ENCODE measurements around the gene PFKP. TPM values are rescaled to one million over a fixed set of nuclear protein-coding genes. Genes with fewer than 3 reads are reported as not detected.

Gene PFKP
- total and polyA plus RNA-seq, 4 experiments from 2014 or later = 62.4 to 83.6 (median 73.2) TPM

DNA sequence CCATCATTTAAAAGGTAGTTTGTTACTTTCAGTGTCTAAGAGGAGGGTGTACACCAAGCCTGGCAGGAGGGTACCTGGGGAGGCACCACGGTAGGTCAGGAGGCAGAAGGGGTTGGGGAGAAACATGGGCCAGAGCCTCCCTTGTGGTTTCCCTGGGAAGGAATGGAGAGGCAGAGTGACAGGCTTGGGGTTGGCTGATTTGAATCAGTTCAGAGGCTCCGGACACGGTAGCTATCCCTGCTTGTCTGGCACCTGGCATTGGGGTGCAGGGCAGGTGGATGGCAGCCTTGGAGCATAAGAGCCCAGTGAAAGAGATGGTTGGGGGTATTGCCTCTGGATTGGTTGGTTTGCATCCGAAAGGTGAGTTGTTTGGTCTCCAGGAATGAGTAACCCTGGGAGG is 30.2 kb upstream of the PFKP start:
- Mint-ChIP-seq H3K9me3 (peaks cover 0 to 15% (median 7%) of the 10 kb centered on the region in 8 donors), H3K4me1 (peaks cover 0 to 2% (median 0%) of the 10 kb centered on the region in 4 donors), H3K4me3 (no peak overlapping the region), H3K36me3 (no peaks in the 10 kb centered on the region), H3K27me3 (peaks cover 21 to 25% of the 10 kb centered on the region in 2 donors), H3K27ac (peak overlapping the region in 1 of 7 donors; percentile 25)
- Histone ChIP-seq H3K4me3 (ENCODE audit: low read length in 2 of 2) (no peak overlapping the region), H3K4me1 (ENCODE audit: insufficient read depth, low read length) (no peaks in the 10 kb centered on the region), H3K36me3 (ENCODE audit: insufficient read depth, low read length) (no peaks in the 10 kb centered on the region), H3K27me3 (ENCODE audit: insufficient read depth, low read length) (no peaks in the 10 kb centered on the region), H3K27ac (ENCODE audit: low read depth, low read length) (no peak overlapping the region), H3K9me3 (ENCODE audit: control insufficient read depth in 1 of 2, low read length in 2 of 2) (no peaks in the 10 kb centered on the region)
- intact Hi-C loops (cut with micrococcal nuclease) = no loop called here
- ChIA-PET POLR2A (ENCODE audit: partially characterized antibody) (no interaction called here), CTCF (ENCODE audit: partially characterized antibody) (no interaction called here)
- DNase-seq = no peak

DNA sequence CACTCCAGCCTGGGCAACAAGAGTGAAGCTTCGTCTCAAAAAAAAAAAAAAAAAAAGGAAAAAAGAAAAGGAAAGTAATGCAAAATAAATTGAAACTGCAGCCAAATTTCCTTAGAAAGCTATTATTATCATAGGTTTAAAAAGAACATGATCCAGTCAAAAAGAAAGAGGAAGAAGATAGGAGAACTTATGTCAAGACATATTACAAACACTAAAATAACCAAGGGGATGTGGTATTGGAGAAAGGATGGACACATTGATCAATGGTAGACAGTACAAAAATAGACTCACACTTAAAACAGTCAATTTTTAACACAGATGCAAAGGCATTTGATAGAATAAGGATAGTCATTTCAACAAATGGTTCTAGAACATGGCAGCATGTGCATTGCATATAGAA is 27.3 kb upstream of the PFKP start:
- Mint-ChIP-seq H3K27me3 (peaks cover 20 to 21% of the 10 kb centered on the region in 2 donors), H3K36me3 (no peaks in the 10 kb centered on the region), H3K4me1 (peaks cover 0 to 5% (median 1%) of the 10 kb centered on the region in 4 donors), H3K27ac (peak overlapping the region in 2 of 7 donors; percentile 4 to 42), H3K4me3 (no peak overlapping the region), H3K9me3 (peaks cover 0 to 15% (median 7%) of the 10 kb centered on the region in 8 donors)
- H3K27ac ChIP-seq (ENCODE audit: low read depth, low read length) = no peak overlapping the region
- no peak overlapping the region for H3K4me3 ChIP-seq (ENCODE audit: low read length in 2 of 2)
- H3K36me3 ChIP-seq (ENCODE audit: insufficient read depth, low read length) = no peaks in the 10 kb centered on the region
- POLR2A ChIA-PET (ENCODE audit: partially characterized antibody) = no interaction called here
- H3K9me3 ChIP-seq (ENCODE audit: control insufficient read depth in 1 of 2, low read length in 2 of 2) = no peaks in the 10 kb centered on the region
- CTCF ChIA-PET (ENCODE audit: partially characterized antibody) = no interaction called here
- no peaks in the 10 kb centered on the region for H3K4me1 ChIP-seq (ENCODE audit: insufficient read depth, low read length)
- no peak for DNase-seq
- H3K27me3 ChIP-seq (ENCODE audit: insufficient read depth, low read length) = no peaks in the 10 kb centered on the region
- intact Hi-C loops (cut with micrococcal nuclease) = loop anchor here (10.0 kb wide), 1 partner anchor 1995 kb away; the partner anchor contains the start of gene IDI1

DNA sequence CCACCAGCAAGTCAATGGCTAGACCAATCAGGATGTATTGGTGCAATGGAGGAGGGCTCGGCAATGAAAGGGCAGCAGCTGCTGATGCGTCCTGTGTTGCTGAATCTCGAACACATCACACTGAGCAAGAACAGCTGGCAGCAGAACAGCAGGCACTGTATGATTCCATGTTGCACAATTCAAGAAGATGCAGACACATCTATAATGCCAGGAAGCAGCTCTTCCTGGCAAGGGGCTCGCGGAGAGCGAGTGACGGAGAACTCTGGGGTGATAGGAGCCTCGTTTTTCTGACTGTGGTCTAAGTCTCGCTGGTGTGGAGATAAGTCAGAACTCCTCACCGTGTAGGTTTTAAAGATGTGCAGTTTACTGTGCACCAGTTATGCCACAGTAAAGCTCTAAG is 24.8 kb upstream of the PFKP start:
- Mint-ChIP-seq H3K27ac (no peak overlapping the region), H3K27me3 (peaks cover 14 to 17% of the 10 kb centered on the region in 2 donors), H3K36me3 (no peaks in the 10 kb centered on the region), H3K9me3 (peaks cover 0 to 11% (median 5%) of the 10 kb centered on the region in 8 donors), H3K4me1 (peaks cover 0 to 5% (median 0%) of the 10 kb centered on the region in 4 donors), H3K4me3 (no peak overlapping the region)
- no peak for DNase-seq
- Histone ChIP-seq H3K36me3 (ENCODE audit: insufficient read depth, low read length) (no peaks in the 10 kb centered on the region), H3K9me3 (ENCODE audit: control insufficient read depth in 1 of 2, low read length in 2 of 2) (no peaks in the 10 kb centered on the region), H3K27ac (ENCODE audit: low read depth, low read length) (no peak overlapping the region), H3K4me3 (ENCODE audit: low read length in 2 of 2) (no peak overlapping the region), H3K4me1 (ENCODE audit: insufficient read depth, low read length) (no peaks in the 10 kb centered on the region), H3K27me3 (ENCODE audit: insufficient read depth, low read length) (peaks cover under 1% of the 10 kb centered on the region)
- POLR2A ChIA-PET (ENCODE audit: partially characterized antibody) = no interaction called here
- CTCF ChIA-PET (ENCODE audit: partially characterized antibody) = interaction anchor here (1.0 to 2.7 kb wide), 4 partner anchors 11 to 1933 kb away, joined by 3 to 11 read pairs (median 6); no protein-coding TSS in a partner anchor
- intact Hi-C loops (cut with micrococcal nuclease) = loop anchor here (10.0 kb wide), 1 partner anchor 1998 kb away; the partner anchor contains the start of gene IDI1

DNA sequence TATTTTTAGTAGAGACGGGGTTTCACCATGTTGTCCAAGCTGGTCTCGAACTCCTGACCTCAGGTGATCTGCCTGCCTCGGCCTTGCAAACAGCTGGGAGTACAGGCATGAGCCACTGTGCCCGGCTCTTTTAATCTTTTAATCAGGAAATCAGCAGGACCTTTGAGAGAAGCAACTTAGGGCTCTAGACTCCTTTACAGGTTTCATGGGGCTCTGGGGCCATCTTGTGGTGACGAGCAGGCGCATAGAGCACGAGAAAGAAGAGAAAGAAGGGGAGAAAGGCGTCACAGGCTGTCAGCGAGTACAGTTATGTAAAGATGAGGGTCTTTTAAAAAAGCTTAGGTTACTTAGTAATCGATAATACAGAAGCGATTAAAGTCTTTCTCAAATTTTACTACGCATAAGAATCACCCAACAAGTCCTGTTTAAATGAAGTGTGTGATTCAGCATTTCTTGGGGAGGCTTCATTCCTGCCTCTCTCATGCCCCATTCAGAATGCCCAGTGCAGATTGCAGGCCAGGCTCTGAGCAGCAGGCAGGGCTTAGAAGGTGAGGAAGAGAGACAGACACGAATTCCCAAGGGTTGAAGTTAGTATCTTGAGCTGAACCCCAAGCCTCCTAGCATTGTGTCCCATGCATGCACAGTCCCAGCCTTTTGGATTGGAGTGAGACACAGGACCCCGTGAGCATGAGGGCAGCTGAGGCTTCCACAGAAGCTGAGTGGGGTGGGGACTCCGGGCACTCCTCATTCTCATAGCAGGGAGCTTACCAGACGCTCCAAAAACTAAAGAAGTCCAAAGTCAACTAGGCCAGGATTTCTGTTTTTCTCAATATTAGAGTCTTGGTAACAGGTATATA is 23.6 kb upstream of the PFKP start:
- peak overlapping the region in 1 of 8 donors; percentile 2 for H3K4me3 Mint-ChIP-seq
- intact Hi-C loops (cut with micrococcal nuclease) = loop anchor here (1.0 to 10.0 kb wide), 2 partner anchors 115 to 1999 kb away; partner anchors contain the start of gene IDI1
- POLR2A ChIA-PET (ENCODE audit: partially characterized antibody) = no interaction called here
- Histone ChIP-seq H3K27ac (ENCODE audit: low read depth, low read length) (no peak overlapping the region), H3K36me3 (ENCODE audit: insufficient read depth, low read length) (no peaks in the 10 kb centered on the region), H3K9me3 (ENCODE audit: control insufficient read depth in 1 of 2, low read length in 2 of 2) (no peaks in the 10 kb centered on the region), H3K27me3 (ENCODE audit: insufficient read depth, low read length) (peaks cover 3% of the 10 kb centered on the region), H3K4me1 (ENCODE audit: insufficient read depth, low read length) (no peaks in the 10 kb centered on the region), H3K4me3 (ENCODE audit: low read length in 2 of 2) (no peak overlapping the region)
- peaks cover 0 to 5% (median 0%) of the 10 kb centered on the region in 4 donors for H3K4me1 Mint-ChIP-seq
- H3K27ac Mint-ChIP-seq = peak overlapping the region in 2 of 7 donors; percentile 41 to 53
- peak in 4 of 5 donors; percentile 21 to 40 (median 22) for DNase-seq
- H3K9me3 Mint-ChIP-seq = peaks cover 0 to 7% (median 4%) of the 10 kb centered on the region in 8 donors
- peaks cover 13 to 17% of the 10 kb centered on the region in 2 donors for H3K27me3 Mint-ChIP-seq
- no peaks in the 10 kb centered on the region for H3K36me3 Mint-ChIP-seq
- CTCF ChIA-PET (ENCODE audit: partially characterized antibody) = interaction anchor here (0.7 to 2.7 kb wide), 9 partner anchors 8 to 1935 kb away, joined by 3 to 11 read pairs (median 3); no protein-coding TSS in a partner anchor

- H3K4me3 Mint-ChIP-seq = no peak overlapping the region
- intact Hi-C loops (cut with micrococcal nuclease) = loop anchor here (10.0 kb wide), 1 partner anchor 2001 kb away; the partner anchor contains the start of gene IDI1
- Histone ChIP-seq H3K27ac (ENCODE audit: low read depth, low read length) (no peak overlapping the region), H3K27me3 (ENCODE audit: insufficient read depth, low read length) (peaks cover 3% of the 10 kb centered on the region), H3K36me3 (ENCODE audit: insufficient read depth, low read length) (no peaks in the 10 kb centered on the region), H3K4me3 (ENCODE audit: low read length in 2 of 2) (no peak overlapping the region), H3K4me1 (ENCODE audit: insufficient read depth, low read length) (no peaks in the 10 kb centered on the region), H3K9me3 (ENCODE audit: control insufficient read depth in 1 of 2, low read length in 2 of 2) (no peaks in the 10 kb centered on the region)
- peaks cover 7 to 16% of the 10 kb centered on the region in 2 donors for H3K27me3 Mint-ChIP-seq
- H3K27ac Mint-ChIP-seq = no peak overlapping the region
- ChIA-PET CTCF (ENCODE audit: partially characterized antibody) (no interaction called here), POLR2A (ENCODE audit: partially characterized antibody) (no interaction called here)
- peaks cover 0 to 5% (median 0%) of the 10 kb centered on the region in 4 donors for H3K4me1 Mint-ChIP-seq
- H3K9me3 Mint-ChIP-seq = no peaks in the 10 kb centered on the region
- no peaks in the 10 kb centered on the region for H3K36me3 Mint-ChIP-seq
- DNase-seq = no peak
These were observed 21.7 kb upstream of the PFKP start for GRCh38 chr10:3045471-3046209.

DNA sequence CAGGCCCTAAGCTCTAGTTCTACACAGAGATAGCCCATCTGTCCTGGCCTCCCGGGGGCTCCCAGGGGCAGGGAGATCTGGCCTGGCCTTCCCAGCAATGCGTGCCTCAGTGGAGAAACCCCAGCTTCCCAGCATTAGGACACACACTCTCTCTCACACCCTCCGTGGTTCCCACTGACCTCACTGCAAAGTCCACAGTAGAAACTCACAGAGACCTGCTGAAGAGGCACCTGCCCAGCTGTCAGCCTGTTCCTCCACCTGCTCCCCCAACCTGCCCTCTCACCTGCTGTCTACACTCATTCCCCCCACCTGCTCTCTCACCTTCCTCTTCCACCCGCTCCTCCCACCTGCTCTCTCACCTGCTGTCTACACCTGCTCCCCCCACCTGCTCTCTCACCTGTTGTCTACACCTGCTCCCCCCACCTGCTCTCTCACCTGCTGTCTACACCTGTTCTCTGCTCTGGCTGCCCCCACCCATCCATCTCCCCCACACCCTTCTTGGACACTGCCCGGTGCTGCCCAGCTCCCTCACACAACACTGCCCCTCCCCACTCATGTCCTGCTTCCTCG is 21.1 kb upstream of the PFKP start:
- intact Hi-C loops (cut with micrococcal nuclease) = loop anchor here (10.0 kb wide), 1 partner anchor 2001 kb away; the partner anchor contains the start of gene IDI1
- CTCF ChIA-PET (ENCODE audit: partially characterized antibody) = no interaction called here

More for the DNA sequence above, 21.1 kb upstream of the PFKP start:
- Mint-ChIP-seq H3K27me3 (peaks cover 9 to 16% of the 10 kb centered on the region in 2 donors), H3K9me3 (no peaks in the 10 kb centered on the region), H3K36me3 (no peaks in the 10 kb centered on the region), H3K27ac (no peak overlapping the region), H3K4me3 (no peak overlapping the region), H3K4me1 (peaks cover 0 to 5% (median 0%) of the 10 kb centered on the region in 4 donors)
- H3K4me1 ChIP-seq (ENCODE audit: insufficient read depth, low read length) = no peaks in the 10 kb centered on the region
- no peak overlapping the region for H3K27ac ChIP-seq (ENCODE audit: low read depth, low read length)
- H3K36me3 ChIP-seq (ENCODE audit: insufficient read depth, low read length) = no peaks in the 10 kb centered on the region
- no peak for DNase-seq
- no peak overlapping the region for H3K4me3 ChIP-seq (ENCODE audit: low read length in 2 of 2)
- no peaks in the 10 kb centered on the region for H3K9me3 ChIP-seq (ENCODE audit: control insufficient read depth in 1 of 2, low read length in 2 of 2)
- POLR2A ChIA-PET (ENCODE audit: partially characterized antibody) = no interaction called here
- H3K27me3 ChIP-seq (ENCODE audit: insufficient read depth, low read length) = peaks cover 3% of the 10 kb centered on the region

All from CD4-positive, alpha-beta memory T cell (primary cell).